Muscle layer of colon (tissue), 2 donors: ENCODE data around the gene ZNF862.

Experiments used
- H3K27ac ChIP-seq: one replicate; pipeline ENCODE4 v1.7.0; 2013; ENCODE audit warnings: low read depth, mild to moderate bottlenecking, low read length, moderate library complexity
- H3K27me3 ChIP-seq, 2 donors: one replicate each; pipeline ENCODE4 v1.7.0; 2013; ENCODE audit warnings: low read length in 2 of 2, mild to moderate bottlenecking in 2 of 2; ENCODE audit not compliant: insufficient read depth in 2 of 2, control insufficient read depth in 1 of 2
- H3K36me3 ChIP-seq: one replicate; pipeline ENCODE4 v1.7.0; 2013; ENCODE audit warnings: mild to moderate bottlenecking, low read length; ENCODE audit not compliant: insufficient read depth
- H3K4me1 ChIP-seq: one replicate; pipeline ENCODE4 v1.7.0; 2013; ENCODE audit warnings: mild to moderate bottlenecking, low read length; ENCODE audit not compliant: insufficient read depth
- H3K4me3 ChIP-seq, 2 donors: one replicate each; pipeline ENCODE4 v1.7.0; 2013; ENCODE audit warnings: low read length in 2 of 2, low read depth in 1 of 2, mild to moderate bottlenecking in 1 of 2, moderate library complexity in 1 of 2
- H3K9ac ChIP-seq: one replicate; pipeline ENCODE4 v1.7.0; 2013; ENCODE audit warnings: low read length
- H3K9me3 ChIP-seq: one replicate; pipeline ENCODE4 v1.7.0; 2013; ENCODE audit warnings: mild to moderate bottlenecking, low read length
- donor health status: abdominal sarcoma.
- donor health status: Adenocarcinoma of cecum.

ZNF862 gene

GRCh38 chr7:149819141-149819960 lies 18.8 kb upstream of the ZNF862 start:
- Histone ChIP-seq H3K9ac (no peak overlapping the region), H3K4me3 (no peak overlapping the region), H3K9me3 (no peaks in the 10 kb centered on the region), H3K4me1 (no peaks in the 10 kb centered on the region), H3K36me3 (no peaks in the 10 kb centered on the region), H3K27me3 (no peaks in the 10 kb centered on the region), H3K27ac (no peak overlapping the region)

GRCh38 chr7:149819961-149820340 lies 18.2 kb upstream of the ZNF862 start:
- H3K4me3 ChIP-seq: no peak overlapping the region
- no peak overlapping the region for H3K9ac ChIP-seq
- H3K27ac ChIP-seq: no peak overlapping the region
- no peaks in the 10 kb centered on the region for H3K27me3 ChIP-seq
- no peaks in the 10 kb centered on the region for H3K9me3 ChIP-seq
- H3K4me1 ChIP-seq: no peaks in the 10 kb centered on the region
- H3K36me3 ChIP-seq: no peaks in the 10 kb centered on the region

GRCh38 chr7:149820622-149821190 lies 17.5 kb upstream of the ZNF862 start:
- no peaks in the 10 kb centered on the region for H3K9me3 ChIP-seq
- no peak overlapping the region for H3K9ac ChIP-seq
- H3K4me3 ChIP-seq: no peak overlapping the region
- H3K36me3 ChIP-seq: no peaks in the 10 kb centered on the region
- no peaks in the 10 kb centered on the region for H3K4me1 ChIP-seq
- H3K27ac ChIP-seq: no peak overlapping the region
- no peaks in the 10 kb centered on the region for H3K27me3 ChIP-seq

GRCh38 chr7:149821191-149822148 lies 16.7 kb upstream of the ZNF862 start:
- no peak overlapping the region for H3K9ac ChIP-seq
- no peaks in the 10 kb centered on the region for H3K27me3 ChIP-seq
- no peaks in the 10 kb centered on the region for H3K36me3 ChIP-seq
- H3K9me3 ChIP-seq: no peaks in the 10 kb centered on the region
- H3K4me3 ChIP-seq: no peak overlapping the region
- no peaks in the 10 kb centered on the region for H3K4me1 ChIP-seq
- no peak overlapping the region for H3K27ac ChIP-seq

GRCh38 chr7:149822353-149822943 lies 15.7 kb upstream of the ZNF862 start:
- Histone ChIP-seq H3K9me3 (no peaks in the 10 kb centered on the region), H3K4me1 (no peaks in the 10 kb centered on the region), H3K4me3 (no peak overlapping the region), H3K9ac (no peak overlapping the region), H3K27ac (no peak overlapping the region), H3K27me3 (no peaks in the 10 kb centered on the region), H3K36me3 (no peaks in the 10 kb centered on the region)

- H3K36me3 ChIP-seq: no peaks in the 10 kb centered on the region
- no peaks in the 10 kb centered on the region for H3K4me1 ChIP-seq
- H3K27ac ChIP-seq: no peak overlapping the region
- no peak overlapping the region for H3K4me3 ChIP-seq
- H3K9me3 ChIP-seq: no peaks in the 10 kb centered on the region
- no peak overlapping the region for H3K9ac ChIP-seq
- no peaks in the 10 kb centered on the region for H3K27me3 ChIP-seq
Observed at GRCh38 chr7:149823191-149823630, 15.0 kb upstream of the ZNF862 start.

- H3K27me3 ChIP-seq: no peaks in the 10 kb centered on the region
- H3K4me1 ChIP-seq: no peaks in the 10 kb centered on the region
- no peak overlapping the region for H3K9ac ChIP-seq
- H3K27ac ChIP-seq: no peak overlapping the region
- no peaks in the 10 kb centered on the region for H3K36me3 ChIP-seq
- no peaks in the 10 kb centered on the region for H3K9me3 ChIP-seq
- no peak overlapping the region for H3K4me3 ChIP-seq
Observed at GRCh38 chr7:149823631-149824199, 14.5 kb upstream of the ZNF862 start.

- H3K9me3 ChIP-seq: no peaks in the 10 kb centered on the region
- no peak overlapping the region for H3K9ac ChIP-seq
- no peak overlapping the region for H3K27ac ChIP-seq
- H3K4me3 ChIP-seq: no peak overlapping the region
- no peaks in the 10 kb centered on the region for H3K27me3 ChIP-seq
- no peaks in the 10 kb centered on the region for H3K4me1 ChIP-seq
- H3K36me3 ChIP-seq: no peaks in the 10 kb centered on the region
Observed at GRCh38 chr7:149824301-149824741, 13.9 kb upstream of the ZNF862 start.

- no peaks in the 10 kb centered on the region for H3K27me3 ChIP-seq
- no peak overlapping the region for H3K9ac ChIP-seq
- H3K4me1 ChIP-seq: no peaks in the 10 kb centered on the region
- H3K4me3 ChIP-seq: no peak overlapping the region
- H3K36me3 ChIP-seq: no peaks in the 10 kb centered on the region
- no peak overlapping the region for H3K27ac ChIP-seq
- no peaks in the 10 kb centered on the region for H3K9me3 ChIP-seq
Observed at GRCh38 chr7:149824748-149825566, 13.2 kb upstream of the ZNF862 start.

- Histone ChIP-seq H3K4me1 (no peaks in the 10 kb centered on the region), H3K27me3 (no peaks in the 10 kb centered on the region), H3K4me3 (no peak overlapping the region), H3K27ac (no peak overlapping the region), H3K36me3 (no peaks in the 10 kb centered on the region), H3K9me3 (no peaks in the 10 kb centered on the region), H3K9ac (no peak overlapping the region)
Observed at GRCh38 chr7:149825567-149826343, 12.4 kb upstream of the ZNF862 start.
